ENCODE results near the gene USP38. TPM values are rescaled to one million over a fixed set of nuclear protein-coding genes. Genes with fewer than 3 reads are reported as not detected.

The USP38 gene
- total RNA-seq, 2 experiments from 2014 or later = 34.2 to 35.7 TPM

- DNase-seq (no peak), ATAC-seq (ENCODE audit: poor library complexity) (no peak)
- H3K27me3 Mint-ChIP-seq = no peaks in the 10 kb centered on the region
- intact Hi-C loops (cut with DNase I, micrococcal nuclease) = no loop called here
- H3K9me3 Mint-ChIP-seq = no peaks in the 10 kb centered on the region
- TF ChIP-seq, protein P1, sequence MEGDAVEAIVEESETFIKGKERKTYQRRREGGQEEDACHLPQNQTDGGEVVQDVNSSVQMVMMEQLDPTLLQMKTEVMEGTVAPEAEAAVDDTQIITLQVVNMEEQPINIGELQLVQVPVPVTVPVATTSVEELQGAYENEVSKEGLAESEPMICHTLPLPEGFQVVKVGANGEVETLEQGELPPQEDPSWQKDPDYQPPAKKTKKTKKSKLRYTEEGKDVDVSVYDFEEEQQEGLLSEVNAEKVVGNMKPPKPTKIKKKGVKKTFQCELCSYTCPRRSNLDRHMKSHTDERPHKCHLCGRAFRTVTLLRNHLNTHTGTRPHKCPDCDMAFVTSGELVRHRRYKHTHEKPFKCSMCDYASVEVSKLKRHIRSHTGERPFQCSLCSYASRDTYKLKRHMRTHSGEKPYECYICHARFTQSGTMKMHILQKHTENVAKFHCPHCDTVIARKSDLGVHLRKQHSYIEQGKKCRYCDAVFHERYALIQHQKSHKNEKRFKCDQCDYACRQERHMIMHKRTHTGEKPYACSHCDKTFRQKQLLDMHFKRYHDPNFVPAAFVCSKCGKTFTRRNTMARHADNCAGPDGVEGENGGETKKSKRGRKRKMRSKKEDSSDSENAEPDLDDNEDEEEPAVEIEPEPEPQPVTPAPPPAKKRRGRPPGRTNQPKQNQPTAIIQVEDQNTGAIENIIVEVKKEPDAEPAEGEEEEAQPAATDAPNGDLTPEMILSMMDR (IDR thresholded peaks at IDR 0.05) = no peak
- H3K36me3 Mint-ChIP-seq (ENCODE audit: low read depth) = peaks cover 93% of the 10 kb centered on the region
- Histone ChIP-seq H3K4me3 (ENCODE audit: low read length) (no peak overlapping the region), H3K36me3 (ENCODE audit: insufficient read depth, low read length) (peaks cover 94% of the 10 kb centered on the region), H3K27ac (ENCODE audit: low read depth in 1 of 2, low read length in 2 of 2) (no peak overlapping the region), H3K27me3 (ENCODE audit: control insufficient read depth in 1 of 2, insufficient read depth in 2 of 2, low read length in 2 of 2) (no peaks in the 10 kb centered on the region), H3K4me1 (ENCODE audit: insufficient read depth, low read length) (no peaks in the 10 kb centered on the region), H3K9me3 (ENCODE audit: control insufficient read depth in 1 of 2, insufficient read depth in 1 of 2, low read length in 2 of 2) (no peaks in the 10 kb centered on the region)
- H3K4me3 Mint-ChIP-seq = no peak overlapping the region
- ChIA-PET POLR2A (no interaction called here), CTCF (interaction anchor here (0.9 kb wide), 1 partner anchor 9 kb away, joined by 3 read pairs; no protein-coding TSS in a partner anchor)
- no peak overlapping the region for H3K27ac Mint-ChIP-seq
- H3K4me1 Mint-ChIP-seq (ENCODE audit: low read depth) = peaks cover 34% of the 10 kb centered on the region
Measured at GRCh38 chr4:143203577-143203976, 18.9 kb downstream of the USP38 start.

GRCh38 chr4:143207555-143207954, 22.8 kb downstream of the USP38 start:
- Histone ChIP-seq H3K36me3 (ENCODE audit: insufficient read depth, low read length) (peaks cover 86% of the 10 kb centered on the region), H3K4me1 (ENCODE audit: insufficient read depth, low read length) (no peaks in the 10 kb centered on the region), H3K9me3 (ENCODE audit: control insufficient read depth in 1 of 2, insufficient read depth in 1 of 2, low read length in 2 of 2) (no peaks in the 10 kb centered on the region), H3K27me3 (ENCODE audit: control insufficient read depth in 1 of 2, insufficient read depth in 2 of 2, low read length in 2 of 2) (no peaks in the 10 kb centered on the region), H3K27ac (ENCODE audit: low read depth in 1 of 2, low read length in 2 of 2) (no peak overlapping the region), H3K4me3 (ENCODE audit: low read length) (no peak overlapping the region)
- ATAC-seq (ENCODE audit: poor library complexity) (no peak), DNase-seq (no peak)
- no peak overlapping the region for H3K27ac Mint-ChIP-seq
- CTCF ChIA-PET = no interaction called here
- intact Hi-C loops (cut with DNase I, micrococcal nuclease) = no loop called here
- H3K4me1 Mint-ChIP-seq (ENCODE audit: low read depth) = peaks cover 11% of the 10 kb centered on the region
- POLR2A ChIA-PET = no interaction called here
- TF ChIP-seq, protein P1 (IDR thresholded peaks at IDR 0.05) = no peak
- H3K9me3 Mint-ChIP-seq = no peaks in the 10 kb centered on the region
- no peaks in the 10 kb centered on the region for H3K27me3 Mint-ChIP-seq
- H3K4me3 Mint-ChIP-seq = no peak overlapping the region
- peaks cover 91% of the 10 kb centered on the region for H3K36me3 Mint-ChIP-seq (ENCODE audit: low read depth)

DNA sequence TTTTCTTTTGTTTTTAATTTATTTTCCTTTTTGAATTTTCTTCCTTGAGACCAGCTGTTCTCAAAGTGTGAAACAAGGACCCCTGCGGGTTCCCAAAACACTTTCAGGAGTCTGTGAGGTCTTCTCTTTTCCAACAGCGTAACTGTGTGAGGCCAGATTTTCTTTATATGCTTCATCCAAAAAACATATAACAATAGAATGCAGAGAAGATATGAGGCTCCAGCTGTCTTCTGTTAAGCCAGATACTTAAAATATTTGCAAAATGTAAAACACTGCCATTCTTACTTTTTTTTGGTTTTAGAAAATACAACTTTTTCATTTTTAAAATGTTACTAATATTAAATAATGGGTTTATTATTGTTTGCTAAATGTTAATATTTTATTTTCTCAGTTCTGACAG, 27.8 kb downstream of the USP38 start:
- intact Hi-C loops (cut with DNase I, micrococcal nuclease) = no loop called here
- Histone ChIP-seq H3K36me3 (ENCODE audit: insufficient read depth, low read length) (peaks cover 66% of the 10 kb centered on the region), H3K4me1 (ENCODE audit: insufficient read depth, low read length) (no peaks in the 10 kb centered on the region), H3K9me3 (ENCODE audit: control insufficient read depth in 1 of 2, insufficient read depth in 1 of 2, low read length in 2 of 2) (no peaks in the 10 kb centered on the region), H3K4me3 (ENCODE audit: low read length) (no peak overlapping the region), H3K27ac (ENCODE audit: low read depth in 1 of 2, low read length in 2 of 2) (no peak overlapping the region), H3K27me3 (ENCODE audit: control insufficient read depth in 1 of 2, insufficient read depth in 2 of 2, low read length in 2 of 2) (no peaks in the 10 kb centered on the region)
- Mint-ChIP-seq H3K4me1 (ENCODE audit: low read depth) (peaks cover 32% of the 10 kb centered on the region), H3K4me3 (no peak overlapping the region), H3K27ac (no peak overlapping the region), H3K36me3 (ENCODE audit: low read depth) (peaks cover 79% of the 10 kb centered on the region), H3K9me3 (no peaks in the 10 kb centered on the region), H3K27me3 (no peaks in the 10 kb centered on the region)
- TF ChIP-seq, protein P1 (IDR thresholded peaks at IDR 0.05) = no peak
- no peak for DNase-seq
- ATAC-seq (ENCODE audit: poor library complexity) = no peak
- CTCF ChIA-PET = interaction anchor here (0.7 to 1.2 kb wide), 2 partner anchors 9 to 341 kb away, joined by 3 read pairs; no protein-coding TSS in a partner anchor
- POLR2A ChIA-PET = no interaction called here

Measured in CD4-positive, alpha-beta T cell (primary cell).